ENCODE measurements around the gene STARD6.

The STARD6 gene

GRCh38 chr18:54357660-54358494 is at the start of gene STARD6, which contains the start of gene C18orf54:
STARD6 (minus strand) TSS chr18:54357858; CDS start chr18:54354573, 3,285 bp downstream.
C18orf54 (plus strand) TSS chr18:54357906; CDS start chr18:54360573, 2,667 bp downstream.
- H3K4me2 ChIP-seq (ENCODE audit: low read length) = peak within 1 kb of the TSS; percentile 90
- peak within 1 kb of the TSS; percentile 98 for H2AFZ ChIP-seq (ENCODE audit: low read depth, low read length)
- peaks cover 23% of the 10 kb centered on the region for H3K36me3 ChIP-seq (replicated peaks; ENCODE audit: low read depth, low read length)

GRCh38 chr18:54405290-54405689 is 47.6 kb upstream of the STARD6 start:
- Histone ChIP-seq H3K36me3 (replicated peaks; ENCODE audit: low read depth, low read length) (no peaks in the 10 kb centered on the region), H3K9ac (ENCODE audit: low read length) (no peak overlapping the region), H3K9me3 (ENCODE audit: insufficient read depth, low read length) (no peaks in the 10 kb centered on the region)

More at GRCh38 chr18:54357660-54358494, at the start of gene STARD6, which contains the start of gene C18orf54:
- H3K27me3 ChIP-seq (ENCODE audit: low read depth, low read length) = no peaks in the 10 kb centered on the region
- H3K79me2 ChIP-seq (ENCODE audit: low read length) = peaks cover 17% of the 10 kb centered on the region
- peaks cover 16% of the 10 kb centered on the region for H3K4me1 ChIP-seq (ENCODE audit: low read length)
- H3K27ac ChIP-seq (ENCODE audit: low read length) = peak within 1 kb of the TSS; percentile 66
- TF ChIP-seq EZH2phosphoT487 (IDR thresholded peaks at IDR 0.05; ENCODE audit: low read depth) = no peak
- peak; percentile 87 for TF ChIP-seq CTCF (IDR thresholded peaks at IDR 0.05; ENCODE audit: low read depth, low read length)
- no peaks in the 10 kb centered on the region for H3K9me3 ChIP-seq (ENCODE audit: insufficient read depth, low read length)
- H3K4me3 ChIP-seq (ENCODE audit: low read length) = peak within 1 kb of the TSS; percentile 81
- peak within 1 kb of the TSS; percentile 91 for H3K9ac ChIP-seq (ENCODE audit: low read length)
- H4K20me1 ChIP-seq (ENCODE audit: insufficient read depth, low read length) = no peaks in the 10 kb centered on the region

GRCh38 chr18:54396760-54397159 is 39.1 kb upstream of the STARD6 start:
- Histone ChIP-seq H3K9me3 (ENCODE audit: insufficient read depth, low read length) (no peaks in the 10 kb centered on the region), H3K27me3 (ENCODE audit: low read depth, low read length) (no peaks in the 10 kb centered on the region), H3K4me2 (ENCODE audit: low read length) (no peak overlapping the region), H3K36me3 (replicated peaks; ENCODE audit: low read depth, low read length) (no peaks in the 10 kb centered on the region), H4K20me1 (ENCODE audit: insufficient read depth, low read length) (no peaks in the 10 kb centered on the region), H3K27ac (ENCODE audit: low read length) (no peak overlapping the region), H2AFZ (ENCODE audit: low read depth, low read length) (no peak overlapping the region), H3K9ac (ENCODE audit: low read length) (no peak overlapping the region), H3K4me3 (ENCODE audit: low read length) (no peak overlapping the region), H3K79me2 (ENCODE audit: low read length) (no peaks in the 10 kb centered on the region), H3K4me1 (ENCODE audit: low read length) (peaks cover 13% of the 10 kb centered on the region)
- no peak for TF ChIP-seq EZH2phosphoT487 (IDR thresholded peaks at IDR 0.05; ENCODE audit: low read depth)
- no peak for TF ChIP-seq CTCF (IDR thresholded peaks at IDR 0.05; ENCODE audit: low read depth, low read length)

More at GRCh38 chr18:54405290-54405689, 47.6 kb upstream of the STARD6 start:
- no peak overlapping the region for H3K4me3 ChIP-seq (ENCODE audit: low read length)
- no peaks in the 10 kb centered on the region for H3K4me1 ChIP-seq (ENCODE audit: low read length)
- no peak overlapping the region for H3K27ac ChIP-seq (ENCODE audit: low read length)
- TF ChIP-seq EZH2phosphoT487 (IDR thresholded peaks at IDR 0.05; ENCODE audit: low read depth) (no peak), CTCF (IDR thresholded peaks at IDR 0.05; ENCODE audit: low read depth, low read length) (no peak)
- no peak overlapping the region for H2AFZ ChIP-seq (ENCODE audit: low read depth, low read length)
- H4K20me1 ChIP-seq (ENCODE audit: insufficient read depth, low read length) = no peaks in the 10 kb centered on the region
- H3K4me2 ChIP-seq (ENCODE audit: low read length) = no peak overlapping the region
- no peaks in the 10 kb centered on the region for H3K79me2 ChIP-seq (ENCODE audit: low read length)
- H3K27me3 ChIP-seq (ENCODE audit: low read depth, low read length) = no peaks in the 10 kb centered on the region

GRCh38 chr18:54393648-54394294 is 36.1 kb upstream of the STARD6 start:
- H4K20me1 ChIP-seq (ENCODE audit: insufficient read depth, low read length) = no peaks in the 10 kb centered on the region
- no peak overlapping the region for H3K4me3 ChIP-seq (ENCODE audit: low read length)
- H3K9me3 ChIP-seq (ENCODE audit: insufficient read depth, low read length) = no peaks in the 10 kb centered on the region
- no peaks in the 10 kb centered on the region for H3K79me2 ChIP-seq (ENCODE audit: low read length)
- H2AFZ ChIP-seq (ENCODE audit: low read depth, low read length) = no peak overlapping the region
- H3K36me3 ChIP-seq (replicated peaks; ENCODE audit: low read depth, low read length) = no peaks in the 10 kb centered on the region
- no peaks in the 10 kb centered on the region for H3K27me3 ChIP-seq (ENCODE audit: low read depth, low read length)
- no peak overlapping the region for H3K9ac ChIP-seq (ENCODE audit: low read length)
- no peak overlapping the region for H3K4me2 ChIP-seq (ENCODE audit: low read length)
- H3K27ac ChIP-seq (ENCODE audit: low read length) = no peak overlapping the region
- TF ChIP-seq EZH2phosphoT487 (IDR thresholded peaks at IDR 0.05; ENCODE audit: low read depth) (no peak), CTCF (IDR thresholded peaks at IDR 0.05; ENCODE audit: low read depth, low read length) (no peak)
- peaks cover 22% of the 10 kb centered on the region for H3K4me1 ChIP-seq (ENCODE audit: low read length)
